Brain microvascular endothelial cell (primary cell): ENCODE results near the gene SLC25A34.

ENCODE experiments used
- DNase-seq: peaks from one replicate; pipeline ENCODE4 v3.0.0-alpha.2; 2020
- H3K27ac ChIP-seq: fragments of 250-450 bp; sonication (Bioruptor Pico); 2 replicates; pipeline ENCODE4 v1.5.1; 2020; ENCODE audit warnings: mild to moderate bottlenecking, moderate library complexity
- H3K27me3 ChIP-seq: fragments of 250-450 bp; sonication (Bioruptor Pico); replicated peaks from 2 replicates; pipeline ENCODE4 v1.5.1; 2020; ENCODE audit warnings: mild to moderate bottlenecking
- H3K36me3 ChIP-seq: fragments of 250-450 bp; sonication (Bioruptor Pico); replicated peaks from 2 replicates; pipeline ENCODE4 v1.5.1; 2020; ENCODE audit warnings: mild to moderate bottlenecking
- H3K4me3 ChIP-seq: 2 replicates; pipeline ENCODE4 v1.5.1; 2011; ENCODE audit warnings: low read depth, mild to moderate bottlenecking, control low read depth, low read length, moderate library complexity
- in situ Hi-C: cut with HindIII; loops from 2 replicates; pipeline ENCODE4 v1.10.0; 2017; ENCODE audit warnings: low sequenced_read_pairs, low pct_ligation_motif_present
- TF ChIP-seq, protein P1 (sequence below): IDR thresholded peaks from 2 replicates; pipeline ENCODE4 v1.5.1; 2011; ENCODE audit warnings: low read depth, mild to moderate bottlenecking, moderate library complexity, low read length, control low read depth, inconsistent platforms; ENCODE audit errors: missing control alignments

The SLC25A34 gene

DNA sequence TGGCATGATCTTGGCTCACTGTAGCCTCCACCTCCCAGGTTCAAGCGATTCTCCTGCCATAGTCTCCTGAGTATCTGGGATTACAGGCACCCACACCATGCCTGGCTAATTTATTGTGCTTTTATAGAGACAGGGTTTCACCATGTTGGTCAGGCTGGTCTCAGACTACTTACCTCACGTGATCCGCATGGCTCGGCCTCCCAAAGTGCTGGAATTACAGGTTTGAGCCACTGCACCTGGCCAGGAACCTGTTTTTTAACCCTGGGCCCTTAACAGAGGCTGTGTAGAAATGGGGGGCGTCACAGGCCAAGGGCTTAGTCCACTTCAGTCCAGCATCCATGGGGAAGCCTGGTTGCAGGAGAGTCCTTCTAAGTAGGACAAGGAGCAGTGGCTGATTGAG lies 31.9 kb downstream of the SLC25A34 start:
- no peak for DNase-seq
- Histone ChIP-seq H3K27me3 (no peaks in the 10 kb centered on the region), H3K27ac (no peak overlapping the region), H3K4me3 (no peak overlapping the region), H3K36me3 (peaks cover 67% of the 10 kb centered on the region)
- in situ Hi-C loops, result no loop called here
- TF ChIP-seq, protein P1, sequence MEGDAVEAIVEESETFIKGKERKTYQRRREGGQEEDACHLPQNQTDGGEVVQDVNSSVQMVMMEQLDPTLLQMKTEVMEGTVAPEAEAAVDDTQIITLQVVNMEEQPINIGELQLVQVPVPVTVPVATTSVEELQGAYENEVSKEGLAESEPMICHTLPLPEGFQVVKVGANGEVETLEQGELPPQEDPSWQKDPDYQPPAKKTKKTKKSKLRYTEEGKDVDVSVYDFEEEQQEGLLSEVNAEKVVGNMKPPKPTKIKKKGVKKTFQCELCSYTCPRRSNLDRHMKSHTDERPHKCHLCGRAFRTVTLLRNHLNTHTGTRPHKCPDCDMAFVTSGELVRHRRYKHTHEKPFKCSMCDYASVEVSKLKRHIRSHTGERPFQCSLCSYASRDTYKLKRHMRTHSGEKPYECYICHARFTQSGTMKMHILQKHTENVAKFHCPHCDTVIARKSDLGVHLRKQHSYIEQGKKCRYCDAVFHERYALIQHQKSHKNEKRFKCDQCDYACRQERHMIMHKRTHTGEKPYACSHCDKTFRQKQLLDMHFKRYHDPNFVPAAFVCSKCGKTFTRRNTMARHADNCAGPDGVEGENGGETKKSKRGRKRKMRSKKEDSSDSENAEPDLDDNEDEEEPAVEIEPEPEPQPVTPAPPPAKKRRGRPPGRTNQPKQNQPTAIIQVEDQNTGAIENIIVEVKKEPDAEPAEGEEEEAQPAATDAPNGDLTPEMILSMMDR, result no peak

DNA sequence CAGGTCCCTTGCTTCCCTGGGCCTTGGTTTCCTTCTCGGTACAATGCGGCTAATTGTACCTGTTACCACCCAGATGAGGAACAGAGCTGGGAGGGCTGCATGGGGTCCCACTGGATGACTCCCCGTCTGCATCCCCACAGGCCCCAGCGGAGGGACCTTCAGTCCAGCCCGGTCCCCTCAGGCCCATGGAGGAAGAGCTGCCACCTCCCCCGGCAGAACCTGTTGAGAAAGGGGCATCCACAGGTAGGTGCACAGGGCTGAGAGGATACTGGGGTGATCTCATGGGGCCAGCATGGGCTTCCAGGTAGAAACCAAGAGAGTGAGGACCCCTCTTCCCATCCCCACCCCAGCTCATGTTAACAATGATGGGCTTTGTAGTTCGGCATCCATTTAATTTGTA lies 32.3 kb downstream of the SLC25A34 start:
- DNase-seq, result no peak
- Histone ChIP-seq H3K27ac (no peak overlapping the region), H3K4me3 (no peak overlapping the region), H3K27me3 (no peaks in the 10 kb centered on the region), H3K36me3 (peaks cover 71% of the 10 kb centered on the region)
- in situ Hi-C loops, result no loop called here
- TF ChIP-seq, protein P1, result no peak

DNA sequence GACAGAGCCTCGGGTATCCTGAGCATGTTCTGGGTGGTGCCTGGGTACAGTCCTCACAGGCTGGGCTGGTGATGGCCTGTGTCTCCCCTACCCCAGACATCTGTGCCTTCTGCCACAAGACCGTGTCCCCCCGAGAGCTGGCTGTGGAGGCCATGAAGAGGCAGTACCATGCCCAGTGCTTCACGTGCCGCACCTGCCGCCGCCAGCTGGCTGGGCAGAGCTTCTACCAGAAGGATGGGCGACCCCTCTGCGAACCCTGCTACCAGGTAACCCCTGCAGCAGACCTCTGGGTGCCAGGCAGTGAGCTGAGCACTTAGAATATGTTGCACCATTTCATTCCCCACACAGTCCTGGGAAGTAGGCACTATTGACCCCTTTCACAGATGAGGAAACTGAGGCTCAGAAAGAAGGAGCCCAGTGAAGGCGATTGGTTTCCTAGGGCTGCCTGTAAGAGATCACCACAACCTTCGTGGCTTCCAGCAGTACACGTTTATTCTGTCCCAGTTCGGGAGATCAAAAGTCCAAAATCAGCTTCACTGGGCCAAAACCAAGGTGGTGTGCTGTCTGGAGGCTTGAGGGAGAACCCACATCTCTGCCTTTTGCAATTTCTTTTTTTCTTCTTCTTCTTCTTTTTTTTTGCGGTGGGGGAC lies 34.4 kb downstream of the SLC25A34 start:
- no peak overlapping the region for H3K4me3 ChIP-seq
- H3K36me3 ChIP-seq, result peaks cover 75% of the 10 kb centered on the region
- in situ Hi-C loops, result no loop called here
- no peak for DNase-seq
- TF ChIP-seq, protein P1, result no peak
- no peak overlapping the region for H3K27ac ChIP-seq
- no peaks in the 10 kb centered on the region for H3K27me3 ChIP-seq

DNA sequence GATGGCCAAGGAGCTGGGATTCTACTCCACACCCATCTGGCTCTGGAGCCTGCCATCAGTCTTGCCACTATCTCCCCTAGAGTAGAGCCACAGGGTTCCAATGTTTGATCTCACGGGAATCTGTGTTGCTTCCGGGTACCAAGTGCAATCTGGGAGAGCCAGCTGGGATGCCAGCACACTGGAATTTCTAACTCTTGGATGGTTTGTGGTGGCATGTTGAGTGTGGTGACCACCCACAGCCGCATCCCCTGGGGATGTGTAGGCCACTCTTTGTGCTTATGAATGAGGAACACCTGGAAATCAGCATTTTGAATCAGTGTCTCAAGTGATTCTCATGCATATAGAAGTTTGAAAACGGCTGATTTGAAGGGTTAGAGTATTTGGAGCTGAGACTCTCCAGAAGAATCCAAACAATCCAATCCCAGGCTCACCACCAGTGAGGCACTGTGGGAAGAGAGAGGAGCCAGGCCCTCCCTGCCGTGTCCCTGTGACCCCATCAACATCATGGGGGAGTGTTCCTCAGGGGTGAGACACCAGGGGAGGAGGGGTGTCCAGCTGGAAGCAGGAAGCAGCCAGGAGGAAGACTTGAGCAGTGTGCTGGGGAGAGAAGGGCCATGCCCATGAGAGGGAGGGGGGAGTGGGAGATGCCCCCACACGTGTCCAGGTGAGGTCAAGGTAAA lies 35.9 kb downstream of the SLC25A34 start:
- Histone ChIP-seq H3K36me3 (peaks cover 84% of the 10 kb centered on the region), H3K27ac (no peak overlapping the region), H3K4me3 (no peak overlapping the region), H3K27me3 (no peaks in the 10 kb centered on the region)
- no peak for DNase-seq
- in situ Hi-C loops, result no loop called here
- TF ChIP-seq, protein P1, result no peak

DNA sequence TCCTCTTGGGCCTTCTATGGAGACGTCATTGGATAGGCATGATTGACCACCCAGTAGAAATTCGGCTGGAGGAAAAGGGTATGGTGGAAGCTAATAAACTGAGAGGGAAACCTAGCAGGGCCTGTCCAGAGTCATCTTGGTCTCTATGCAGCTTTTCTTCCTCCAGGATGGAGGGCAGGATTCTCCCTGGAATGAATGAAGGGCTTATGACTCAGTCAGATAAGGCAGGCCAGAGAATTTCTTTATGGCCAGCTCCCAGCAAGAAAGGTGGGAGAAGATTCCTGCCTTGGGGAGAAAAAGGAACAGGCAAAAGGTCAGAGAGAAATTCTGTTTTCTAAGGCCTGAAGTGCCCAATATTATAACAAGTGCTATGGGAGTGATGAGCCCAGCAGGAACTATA lies 39.6 kb downstream of the SLC25A34 start:
- H3K27ac ChIP-seq, result no peak overlapping the region
- in situ Hi-C loops, result no loop called here
- DNase-seq, result no peak
- TF ChIP-seq, protein P1, result no peak
- H3K4me3 ChIP-seq, result no peak overlapping the region
- no peaks in the 10 kb centered on the region for H3K27me3 ChIP-seq
- H3K36me3 ChIP-seq, result peaks cover 81% of the 10 kb centered on the region
